ELF-1 (cell line): ENCODE measurements around the gene ALAS1.
"Not testable (repeated sequence)": the region's sequence is repeated elsewhere in the genome, so short reads cannot be mapped to it uniquely, and the experiment has no call there.

ENCODE experiments used
- DNase-seq: peaks from one replicate; pipeline ENCODE4 v3.0.0-alpha.2; 2016; ENCODE audit warnings: low read depth, low spot score

Gene ALAS1

GRCh38 chr3:52176951-52177700 is 20.8 kb upstream of the ALAS1 start:
- no peak for DNase-seq

DNA sequence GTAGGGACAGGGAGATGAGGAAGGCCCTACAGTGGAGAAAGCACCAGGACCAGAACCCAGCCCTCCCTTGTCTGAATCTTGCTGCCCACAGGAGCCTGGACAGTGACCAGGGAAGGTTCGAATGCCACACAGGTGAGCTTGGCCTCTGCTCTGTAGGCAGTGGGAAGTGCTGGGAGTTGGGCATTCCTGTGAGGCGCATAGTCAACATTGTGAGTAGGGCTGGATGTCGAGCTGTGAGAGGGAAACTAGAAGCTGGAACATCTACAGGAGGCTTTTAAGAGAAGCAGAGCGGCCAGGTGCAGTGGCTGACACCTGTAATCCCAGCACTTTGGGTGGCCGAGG is 20.3 kb upstream of the ALAS1 start:
- DNase-seq, result no peak

DNA sequence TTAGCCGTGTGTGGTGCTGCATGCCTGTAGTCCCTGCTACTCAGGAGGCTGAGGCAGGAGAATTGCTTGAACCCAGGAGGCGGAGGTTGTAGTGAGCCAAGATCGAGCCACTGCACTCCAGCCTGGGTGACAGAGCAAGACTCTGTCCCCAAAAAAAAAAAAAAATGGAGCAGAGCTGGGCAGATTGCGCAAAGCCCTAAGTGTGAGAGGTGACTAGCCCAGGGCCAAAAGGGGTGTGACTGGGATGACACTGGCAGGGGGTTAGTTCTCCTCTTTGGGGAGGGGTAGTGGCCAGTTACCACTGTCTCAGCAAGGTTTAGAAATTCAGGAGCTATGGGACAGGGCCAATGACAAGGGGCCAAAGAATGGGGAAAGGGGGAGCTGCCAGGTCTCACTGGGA is 19.8 kb upstream of the ALAS1 start:
- not testable (repeated sequence) for DNase-seq

- DNase-seq, result no peak
These were observed 19.4 kb upstream of the ALAS1 start for GRCh38 chr3:52178537-52178936.

DNA sequence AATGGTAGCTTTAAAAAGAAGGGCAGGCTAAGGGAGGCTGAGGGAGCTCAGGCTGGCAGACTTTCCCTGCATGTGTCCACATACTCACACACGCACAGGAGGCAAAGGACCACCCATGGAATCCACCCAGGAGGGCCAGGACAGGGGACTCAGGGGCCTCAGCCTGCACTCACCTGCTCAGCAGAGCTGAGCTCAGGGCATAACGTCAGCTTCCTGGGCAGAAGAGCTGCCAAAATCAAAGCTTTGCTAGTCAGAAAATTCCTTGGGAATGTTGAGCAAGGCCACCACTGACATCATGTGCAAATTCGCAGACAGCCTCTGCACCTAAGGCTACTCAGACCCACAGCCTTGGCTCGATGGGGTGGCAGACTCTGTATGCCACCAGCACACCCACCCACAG is 16.4 kb upstream of the ALAS1 start:
- DNase-seq, result no peak

GRCh38 chr3:52182196-52182595 is 15.8 kb upstream of the ALAS1 start:
- DNase-seq, result no peak

- no peak for DNase-seq
These were observed 15.3 kb upstream of the ALAS1 start for GRCh38 chr3:52182691-52183090.

GRCh38 chr3:52183786-52184445 is 14.0 kb upstream of the ALAS1 start:
- no peak for DNase-seq

DNA sequence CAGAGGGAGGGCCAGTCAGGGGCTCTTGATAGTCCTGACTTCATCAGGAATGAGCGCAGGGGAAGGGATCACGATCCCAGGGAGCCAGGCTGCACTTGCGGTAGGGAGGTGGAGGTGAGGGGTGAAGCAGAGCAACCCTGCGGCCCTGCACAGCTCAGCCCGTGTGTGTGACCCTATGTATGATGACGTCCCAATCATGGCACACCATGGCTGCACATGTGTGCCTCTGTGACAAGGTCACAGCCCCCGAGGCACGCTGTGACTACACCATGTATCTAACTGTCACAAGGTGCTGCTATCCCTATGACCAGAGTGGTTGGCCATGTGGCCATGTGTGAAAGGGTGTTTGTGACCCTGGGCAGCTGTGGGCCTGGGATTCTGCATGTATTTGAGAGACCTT is 13.3 kb upstream of the ALAS1 start:
- no peak for DNase-seq

GRCh38 chr3:52185311-52185710 is 12.6 kb upstream of the ALAS1 start:
- DNase-seq, result no peak

- no peak for DNase-seq
These were observed 12.1 kb upstream of the ALAS1 start for GRCh38 chr3:52185837-52186236.

- DNase-seq, result no peak
These were observed 11.2 kb upstream of the ALAS1 start for GRCh38 chr3:52186729-52187128.

GRCh38 chr3:52188556-52188955 is 9.4 kb upstream of the ALAS1 start:
- DNase-seq, result peak; percentile 37

GRCh38 chr3:52190294-52191074 is 7.5 kb upstream of the ALAS1 start:
- DNase-seq, result no peak

DNA sequence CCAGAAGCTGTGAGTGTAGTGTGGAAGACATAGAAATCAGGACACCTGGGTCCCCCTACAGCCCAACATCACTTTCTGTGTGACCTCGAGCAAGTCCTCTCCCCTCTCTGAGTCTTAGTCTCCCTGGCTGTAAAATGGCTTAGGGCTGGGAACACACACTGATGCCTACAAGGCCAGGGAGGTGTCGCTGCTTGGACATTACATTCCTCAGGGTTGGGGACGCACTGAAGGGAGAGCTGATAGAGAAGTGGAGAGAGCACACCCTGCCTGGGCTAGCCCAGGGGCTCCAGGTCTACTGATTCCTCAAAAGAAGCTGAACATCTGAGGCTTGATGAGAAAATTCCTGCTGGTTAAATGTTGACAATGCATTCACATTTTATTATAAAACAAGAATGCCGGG is 6.3 kb upstream of the ALAS1 start:
- DNase-seq, result peak; percentile 32

DNA sequence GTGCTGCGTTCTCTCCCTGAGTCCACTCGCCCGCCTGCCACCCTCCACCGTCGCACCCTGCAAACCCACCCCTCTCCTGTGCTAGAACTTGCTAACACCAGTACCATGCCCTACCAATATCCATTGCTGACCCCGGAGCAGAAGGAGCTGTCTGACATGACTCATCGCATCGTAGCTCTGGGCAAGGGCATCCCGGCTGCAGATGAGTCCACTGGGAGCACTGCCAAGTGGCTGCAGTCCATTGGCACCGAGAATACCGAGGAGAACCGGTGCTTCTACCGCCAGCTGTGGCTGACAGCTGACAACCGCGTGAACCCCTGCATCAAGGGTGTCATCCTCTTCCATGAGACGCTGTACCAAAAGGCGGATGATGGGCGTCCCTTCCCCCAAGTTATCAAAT is 4.9 kb upstream of the ALAS1 start:
- DNase-seq, result no peak

- no peak for DNase-seq
These were observed 3.3 kb upstream of the ALAS1 start for GRCh38 chr3:52194485-52195290.

DNA sequence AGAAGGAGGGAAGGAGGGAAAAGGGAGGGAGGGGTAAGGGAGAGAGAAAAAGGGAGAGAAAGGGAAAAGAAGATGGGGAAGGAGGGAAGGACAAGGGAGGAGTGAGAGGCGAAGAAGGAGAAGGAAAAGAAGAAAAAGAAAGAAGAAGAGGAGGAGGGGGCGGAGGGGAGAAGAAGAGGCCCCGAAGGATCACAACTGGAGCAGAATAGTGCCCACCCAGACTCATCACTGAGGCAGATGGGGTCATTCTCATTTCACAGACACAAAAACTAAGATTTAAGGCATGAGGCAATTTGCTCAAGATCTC is 2.7 kb upstream of the ALAS1 start:
- DNase-seq, result no peak

GRCh38 chr3:52195823-52196331 is 2.1 kb upstream of the ALAS1 start:
- no peak for DNase-seq

DNA sequence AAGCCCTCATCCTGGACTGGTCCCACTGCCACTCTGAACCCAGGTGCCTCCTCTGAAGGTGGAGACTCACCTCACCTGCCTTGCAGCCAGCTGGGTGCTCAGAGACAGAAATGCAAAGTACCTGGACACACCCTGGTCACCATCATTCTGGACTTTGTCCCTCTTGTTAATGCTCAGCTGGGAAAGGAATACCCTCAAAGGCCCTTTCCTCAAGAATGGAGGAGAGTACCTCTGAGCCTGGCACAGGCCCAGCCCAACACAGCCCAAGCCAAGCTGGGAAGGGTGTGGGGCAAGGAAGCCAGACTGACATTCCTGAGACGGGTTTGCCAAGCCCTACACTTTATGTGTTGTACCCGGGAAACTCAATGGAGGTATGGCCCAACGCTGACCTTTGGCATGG is 983 bp upstream of the ALAS1 start:
- no peak for DNase-seq

DNA sequence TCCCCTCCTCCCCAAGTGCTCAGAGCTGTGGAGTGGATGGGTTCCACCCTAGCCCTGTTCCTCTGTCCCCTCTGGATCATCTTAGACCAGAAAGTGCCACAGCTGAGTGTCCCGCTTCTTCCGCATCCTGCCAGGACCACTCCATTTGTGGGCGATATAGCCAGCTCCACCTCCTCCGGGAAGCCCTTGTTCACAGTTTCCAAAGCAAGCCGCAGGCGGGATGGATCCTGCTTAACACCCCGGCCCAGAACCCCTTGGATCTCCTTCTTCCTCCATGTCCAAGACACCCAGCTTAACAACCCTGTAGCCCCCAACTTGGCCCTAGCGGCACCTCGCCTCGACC is 490 bp upstream of the ALAS1 start:
- no peak for DNase-seq
